Endodermal cell (in vitro differentiated cells): Measurements from ENCODE around the gene PARP16. TPM values are rescaled to one million over a fixed set of nuclear protein-coding genes. Genes with fewer than 3 reads are reported as not detected.

ENCODE experiments used
- DNase-seq: peaks from one replicate; pipeline ENCODE4 v3.0.0-alpha.2; 2017
- H3K27ac ChIP-seq: 2 replicates; pipeline ENCODE4 v1.5.1; 2013; ENCODE audit warnings: mild to moderate bottlenecking, low read depth, low read length, moderate library complexity
- H3K27me3 ChIP-seq: 2 replicates; pipeline ENCODE4 v1.6.1; 2013; ENCODE audit warnings: mild to moderate bottlenecking, low read length, moderate library complexity; ENCODE audit not compliant: insufficient read depth, control insufficient read depth, poor library complexity, severe bottlenecking
- H3K36me3 ChIP-seq: 2 replicates; pipeline ENCODE4 v1.7.0; 2013; ENCODE audit warnings: mild to moderate bottlenecking, low read length, moderate library complexity; ENCODE audit not compliant: control insufficient read depth, insufficient read depth
- H3K4me1 ChIP-seq: one replicate; pipeline ENCODE4 v1.7.0; 2013; ENCODE audit warnings: low read length; ENCODE audit not compliant: control insufficient read depth, insufficient read depth
- H3K4me3 ChIP-seq: 2 replicates; pipeline ENCODE4 v1.5.1; 2013; ENCODE audit warnings: mild to moderate bottlenecking, low read length, moderate library complexity
- H3K9ac ChIP-seq: 2 replicates; pipeline ENCODE4 v1.6.1; 2013; ENCODE audit warnings: mild to moderate bottlenecking, low read length, moderate library complexity; ENCODE audit not compliant: poor library complexity, severe bottlenecking; ENCODE audit errors: extremely low read depth
- H3K9me3 ChIP-seq: 2 replicates; pipeline ENCODE4 v1.6.1; 2013; ENCODE audit warnings: mild to moderate bottlenecking, low read length, moderate library complexity; ENCODE audit not compliant: control insufficient read depth
- H3K27ac Mint-ChIP-seq: 2 replicates; pipeline ENCODE4 v1.8.0; 2020; ENCODE audit warnings: mixed read lengths
- H3K27me3 Mint-ChIP-seq: 2 replicates; pipeline ENCODE4 v1.8.0; 2021; ENCODE audit warnings: mild to moderate bottlenecking, mixed read lengths; ENCODE audit not compliant: insufficient read depth
- H3K36me3 Mint-ChIP-seq: 2 replicates; pipeline ENCODE4 v1.8.0; 2020; ENCODE audit warnings: low read depth, mixed read lengths
- H3K4me1 Mint-ChIP-seq: 2 replicates; pipeline ENCODE4 v1.8.0; 2020; ENCODE audit warnings: mixed read lengths
- H3K4me3 Mint-ChIP-seq: 2 replicates; pipeline ENCODE4 v1.8.0; 2020; ENCODE audit warnings: mild to moderate bottlenecking, moderate library complexity, mixed read lengths
- H3K9me3 Mint-ChIP-seq: 2 replicates; pipeline ENCODE4 v1.8.0; 2020; ENCODE audit warnings: mild to moderate bottlenecking, mixed read lengths
- CTCF ChIP-seq: fragments of 200-600 bp; sonication (generic); conservative IDR thresholded peaks from 2 replicates; pipeline ENCODE4 v1.5.0; 2021; ENCODE audit warnings: antibody characterized with exemption, mild to moderate bottlenecking
- WGBS, 2 experiments: methylation state at CpG; one replicate each; pipeline versions ENCODE4 v1.1.5 to v1.1.7; 2013; ENCODE audit warnings: missing lambda C conversion rate in 2 of 2, mixed read lengths in 1 of 2; ENCODE audit not compliant: insufficient coverage in 1 of 2, insufficient read length in 1 of 2; 5-methylcytosine and 5-hydroxymethylcytosine counted together
- total RNA-seq, 2 donors: library from RNA; stranded (reverse); fragmentation: NEBNext Ultra II Directional in 1 of 2; extraction: Animal tissue kit (Norgen Biotek cat#: 25700) in 1 of 2; gene quantifications; 2 replicates in 1 of 2; 3 replicates in 1 of 2; pipeline ENCODE4 v1.2.1, GENCODE V29; 2021

PARP16 gene
- total RNA-seq, 2 donors from 2014 or later, result 4.3 to 11.6 TPM

- Histone ChIP-seq H3K9me3 (no peaks in the 10 kb centered on the region), H3K4me3 (no peak overlapping the region), H3K27me3 (no peaks in the 10 kb centered on the region), H3K36me3 (no peaks in the 10 kb centered on the region), H3K4me1 (no peaks in the 10 kb centered on the region), H3K9ac (no peak overlapping the region), H3K27ac (no peak overlapping the region)
- 74 to 89% methylated on average over 8 to 9 of the region's 9 CpGs for WGBS, 2 experiments
- H3K4me1 Mint-ChIP-seq, result no peaks in the 10 kb centered on the region
- H3K27ac Mint-ChIP-seq, result no peak overlapping the region
- DNase-seq, result no peak
- H3K4me3 Mint-ChIP-seq, result no peak overlapping the region
- no peaks in the 10 kb centered on the region for H3K27me3 Mint-ChIP-seq
- no peak for TF ChIP-seq CTCF
- H3K9me3 Mint-ChIP-seq, result no peaks in the 10 kb centered on the region
- H3K36me3 Mint-ChIP-seq, result peaks cover 2% of the 10 kb centered on the region
Measured at GRCh38 chr15:65323071-65323511, 36.4 kb upstream of the PARP16 start.

- no peaks in the 10 kb centered on the region for H3K9me3 ChIP-seq
- no peak overlapping the region for H3K4me3 Mint-ChIP-seq
- peak; percentile 96 for DNase-seq
Measured at GRCh38 chr15:65318870-65319356, 32.2 kb upstream of the PARP16 start.

GRCh38 chr15:65312400-65312916 is 25.8 kb upstream of the PARP16 start:
- Mint-ChIP-seq H3K36me3 (no peaks in the 10 kb centered on the region), H3K4me3 (no peak overlapping the region), H3K9me3 (no peaks in the 10 kb centered on the region), H3K27ac (no peak overlapping the region), H3K4me1 (no peaks in the 10 kb centered on the region), H3K27me3 (no peaks in the 10 kb centered on the region)
- no peaks in the 10 kb centered on the region for H3K9me3 ChIP-seq
- H3K4me1 ChIP-seq, result no peaks in the 10 kb centered on the region
- no peak overlapping the region for H3K9ac ChIP-seq
- no peak overlapping the region for H3K27ac ChIP-seq
- DNase-seq, result no peak
- H3K4me3 ChIP-seq, result no peak overlapping the region
- no peaks in the 10 kb centered on the region for H3K27me3 ChIP-seq
- TF ChIP-seq CTCF, result no peak
- no peaks in the 10 kb centered on the region for H3K36me3 ChIP-seq
- WGBS, 2 experiments, result 93 to 95% methylated on average over 5 to 11 of the region's 11 CpGs

More at GRCh38 chr15:65318870-65319356, 32.2 kb upstream of the PARP16 start:
- H3K4me3 ChIP-seq, result no peak overlapping the region
- no peaks in the 10 kb centered on the region for H3K27me3 ChIP-seq
- H3K9ac ChIP-seq, result no peak overlapping the region
- WGBS, 2 experiments, result 0 to 40% methylated on average over 3 to 5 of the region's 5 CpGs
- H3K4me1 ChIP-seq, result no peaks in the 10 kb centered on the region
- H3K36me3 Mint-ChIP-seq, result no peaks in the 10 kb centered on the region
- H3K27ac ChIP-seq, result no peak overlapping the region
- no peaks in the 10 kb centered on the region for H3K36me3 ChIP-seq
- TF ChIP-seq CTCF, result peak; percentile 95
- no peak overlapping the region for H3K27ac Mint-ChIP-seq
- H3K27me3 Mint-ChIP-seq, result no peaks in the 10 kb centered on the region
- H3K4me1 Mint-ChIP-seq, result no peaks in the 10 kb centered on the region
- no peaks in the 10 kb centered on the region for H3K9me3 Mint-ChIP-seq
